ENCODE data around the gene NOP53. TPM values are rescaled to one million over a fixed set of nuclear protein-coding genes. Genes with fewer than 3 reads are reported as not detected.

Gene NOP53
- total RNA-seq, 1 experiment from 2014 or later: 146 TPM

- intact Hi-C loops (cut with micrococcal nuclease; ENCODE audit: unreplicated experiment): no loop called here
- CTCF ChIA-PET: interaction anchor here (0.7 kb wide), 1 partner anchor 76 kb away, joined by 4 read pairs; no protein-coding TSS in a partner anchor
These were observed 34.3 kb downstream of the NOP53 start for GRCh38 chr19:47779524-47780214.

GRCh38 chr19:47780215-47780551 is 34.8 kb downstream of the NOP53 start:
- POLR2A ChIA-PET (ENCODE audit: low non-redundant PET): no interaction called here
- peak overlapping the region; percentile 45 for H3K27ac ChIP-seq (ENCODE audit: low read depth, low read length, poor library complexity, severe bottlenecking)
- no TSS peak for BruUV-seq (replicated peaks)
- no peak for DNase-seq (ENCODE audit: low spot score)
- no peak for TF ChIP-seq EZH2 (IDR thresholded peaks at IDR 0.05; ENCODE audit: borderline replicate concordance, low read depth, low read length, poor library complexity, severe bottlenecking)
- no peak for TF ChIP-seq CTCF (conservative IDR thresholded peaks at IDR 0.05; ENCODE audit: low read depth, low read length)
- peaks cover 9% of the 10 kb centered on the region for H3K4me1 ChIP-seq (ENCODE audit: insufficient read depth, low read length, poor library complexity, severe bottlenecking)
- no peaks in the 10 kb centered on the region for H3K27me3 ChIP-seq (replicated peaks; ENCODE audit: insufficient read depth, low read depth, low read length, poor library complexity)
- H3K4me3 ChIP-seq (ENCODE audit: low read depth, low read length, poor library complexity, severe bottlenecking): peak overlapping the region; percentile 98
- intact Hi-C loops (cut with micrococcal nuclease; ENCODE audit: unreplicated experiment): no loop called here
- H3K36me3 ChIP-seq (ENCODE audit: insufficient read depth, low read length, poor library complexity, severe bottlenecking): peaks cover 30% of the 10 kb centered on the region
- no peaks in the 10 kb centered on the region for H3K9me3 ChIP-seq (ENCODE audit: low read depth, low read length, poor library complexity, severe bottlenecking)
- CTCF ChIA-PET: interaction anchor here (0.7 kb wide), 1 partner anchor 77 kb away, joined by 4 read pairs; no protein-coding TSS in a partner anchor

More at GRCh38 chr19:47779524-47780214, 34.3 kb downstream of the NOP53 start:
- no peaks in the 10 kb centered on the region for H3K9me3 ChIP-seq (ENCODE audit: low read depth, low read length, poor library complexity, severe bottlenecking)
- no TSS peak for BruUV-seq (replicated peaks)
- TF ChIP-seq EZH2 (IDR thresholded peaks at IDR 0.05; ENCODE audit: borderline replicate concordance, low read depth, low read length, poor library complexity, severe bottlenecking): no peak
- TF ChIP-seq CTCF (conservative IDR thresholded peaks at IDR 0.05; ENCODE audit: low read depth, low read length): no peak
- H3K36me3 ChIP-seq (ENCODE audit: insufficient read depth, low read length, poor library complexity, severe bottlenecking): peaks cover 29% of the 10 kb centered on the region
- peaks cover 9% of the 10 kb centered on the region for H3K4me1 ChIP-seq (ENCODE audit: insufficient read depth, low read length, poor library complexity, severe bottlenecking)
- H3K4me3 ChIP-seq (ENCODE audit: low read depth, low read length, poor library complexity, severe bottlenecking): peak overlapping the region; percentile 98
- POLR2A ChIA-PET (ENCODE audit: low non-redundant PET): no interaction called here
- no peak for DNase-seq (ENCODE audit: low spot score)
- no peaks in the 10 kb centered on the region for H3K27me3 ChIP-seq (replicated peaks; ENCODE audit: insufficient read depth, low read depth, low read length, poor library complexity)
- peak overlapping the region; percentile 99 for H3K27ac ChIP-seq (ENCODE audit: low read depth, low read length, poor library complexity, severe bottlenecking)

GRCh38 chr19:47781590-47782262 is 36.4 kb downstream of the NOP53 start:
- H3K9me3 ChIP-seq (ENCODE audit: low read depth, low read length, poor library complexity, severe bottlenecking): no peaks in the 10 kb centered on the region
- no peak overlapping the region for H3K27ac ChIP-seq (ENCODE audit: low read depth, low read length, poor library complexity, severe bottlenecking)
- BruUV-seq (replicated peaks): no TSS peak
- no peak overlapping the region for H3K4me3 ChIP-seq (ENCODE audit: low read depth, low read length, poor library complexity, severe bottlenecking)
- ChIA-PET CTCF (no interaction called here), POLR2A (ENCODE audit: low non-redundant PET) (no interaction called here)
- peaks cover 9% of the 10 kb centered on the region for H3K4me1 ChIP-seq (ENCODE audit: insufficient read depth, low read length, poor library complexity, severe bottlenecking)
- TF ChIP-seq EZH2 (IDR thresholded peaks at IDR 0.05; ENCODE audit: borderline replicate concordance, low read depth, low read length, poor library complexity, severe bottlenecking): no peak
- no peak for TF ChIP-seq CTCF (conservative IDR thresholded peaks at IDR 0.05; ENCODE audit: low read depth, low read length)
- intact Hi-C loops (cut with micrococcal nuclease; ENCODE audit: unreplicated experiment): no loop called here
- DNase-seq (ENCODE audit: low spot score): no peak
- H3K36me3 ChIP-seq (ENCODE audit: insufficient read depth, low read length, poor library complexity, severe bottlenecking): peaks cover 39% of the 10 kb centered on the region
- no peaks in the 10 kb centered on the region for H3K27me3 ChIP-seq (replicated peaks; ENCODE audit: insufficient read depth, low read depth, low read length, poor library complexity)
